Right lobe of liver (tissue), 6 donors: ENCODE results near the gene DIPK1A. TPM values are rescaled to one million over a fixed set of nuclear protein-coding genes. Genes with fewer than 3 reads are reported as not detected.
A peak's percentile ranks its signal among the peaks of the same experiment; 100 is the strongest.

Experiments
- ATAC-seq, 4 donors: fragments of 200-7000 bp; cut with Tn5 transposase; one replicate each; pipeline ENCODE4 v1.9.1; 2020; ENCODE audit warnings: mild to moderate bottlenecking in 4 of 4, moderate library complexity in 4 of 4
- DNase-seq, 3 donors: peaks; one replicate each; pipeline ENCODE4 v3.0.0-alpha.2; 2020
- H3K27ac ChIP-seq, 3 donors: fragments of 200-600 bp; one replicate each; pipeline ENCODE4 v1.8.0; 2022
- H3K27me3 ChIP-seq, 2 donors: fragments of 200-600 bp; one replicate each; pipeline ENCODE4 v1.8.0; 2022
- H3K36me3 ChIP-seq, 4 donors: fragments of 200-600 bp; sonication (generic) in 1 of 4; one replicate each; pipeline versions ENCODE4 v1.5.1 to v1.8.0; 2017 to 2022; ENCODE audit warnings: control low read depth in 1 of 4
- H3K4me1 ChIP-seq, 4 donors: fragments of 200-600 bp; sonication (generic) in 1 of 4; one replicate each; pipeline versions ENCODE4 v1.5.1 to v1.8.0; 2017 to 2022; ENCODE audit warnings: control low read depth in 1 of 4
- H3K4me3 ChIP-seq, 3 donors: fragments of 200-600 bp; one replicate each; pipeline ENCODE4 v1.8.0; 2022
- H3K9me3 ChIP-seq, 4 donors: fragments of 200-600 bp; sonication (generic) in 1 of 4; one replicate each; pipeline versions ENCODE4 v1.5.1 to v1.8.0; 2017 to 2022; ENCODE audit warnings: control low read depth in 1 of 4
- POLR2A ChIP-seq: fragments of 450-650 bp; IDR thresholded peaks from one replicate; pipeline ENCODE4 v1.6.1; 2017; ENCODE audit warnings: antibody characterized with exemption, mild to moderate bottlenecking
- WGBS: methylation state at CpG from one replicate; pipeline ENCODE4 v1.1.6; 2018; ENCODE audit warnings: low coverage, low lambda C conversion rate; ENCODE audit not compliant: insufficient coverage; ENCODE audit errors: missing lambda C conversion rate; 5-methylcytosine and 5-hydroxymethylcytosine counted together
- intact Hi-C, 2 donors: fragments of 100-400 bp; cut with DNase I; formaldehyde crosslinking; loops; one replicate each; pipeline versions ENCODE4 v1.11.2 to v1.14.1; 2022
- total RNA-seq, 6 experiments: library from RNA; depleted of rRNA in 2 of 6; stranded (reverse); fragments of >200 nt in 2 of 6; fragmentation: NEBNext Ultra II Directional in 3 of 6; extraction: Animal tissue kit (Norgen Biotek cat#: 25700) in 3 of 6; gene quantifications; one replicate each; pipeline versions ENCODE4 v1.1.0 to v1.2.4, GENCODE V29; 2016 to 2023
- TF ChIP-seq, protein P1 (sequence below), 4 donors: fragments of 200-600 bp in 3 of 4; fragments of 450-650 bp in 1 of 4; IDR thresholded peaks; one replicate each; pipeline versions ENCODE4 v1.5.1 to v1.8.0; 2016 to 2022; ENCODE audit warnings: antibody characterized with exemption in 4 of 4, mild to moderate bottlenecking in 2 of 4
- donor health status: DM: no; HTN: yes; CAD: no.
- donor health status: DM: no; HTN: no; CAD: no.
- donor health status: DM: no; HTN: no; CAD: no.
- donor health status: DM: no; HTN: yes; CAD: no.
- donor health status: DM: no; HTN: yes; CAD: no.

The DIPK1A gene
- total RNA-seq, 6 experiments from 2014 or later: 10.8 to 25.3 (median 15.1) TPM

DNA sequence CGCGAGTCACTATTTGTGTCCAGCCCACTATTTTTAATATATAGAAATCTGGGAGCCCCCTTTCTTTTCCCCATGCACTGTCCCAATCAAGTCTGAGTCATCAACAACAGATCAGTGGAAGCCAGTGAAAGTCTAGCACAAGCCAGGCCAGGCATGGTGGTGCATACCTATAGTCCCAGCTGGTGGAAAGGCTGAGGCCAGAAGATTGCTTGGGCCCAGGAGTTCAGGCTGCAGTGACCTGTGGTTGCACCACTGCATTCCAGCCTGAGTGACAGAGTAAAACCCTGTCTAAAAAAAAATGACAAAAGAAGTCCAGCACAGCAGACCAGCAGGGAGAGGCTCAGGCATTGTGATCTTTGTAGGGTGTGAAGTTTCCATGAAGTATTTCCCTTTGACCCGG lies 138.4 kb downstream of the DIPK1A start:
- DNase-seq (no peak), ATAC-seq (peak; percentile 29 to 70 (median 46))
- intact Hi-C loops: no loop called here
- Histone ChIP-seq H3K4me3 (no peak overlapping the region), H3K27ac (no peak overlapping the region), H3K9me3 (no peaks in the 10 kb centered on the region), H3K36me3 (no peaks in the 10 kb centered on the region), H3K27me3 (no peaks in the 10 kb centered on the region), H3K4me1 (no peaks in the 10 kb centered on the region)
- TF ChIP-seq, protein P1, sequence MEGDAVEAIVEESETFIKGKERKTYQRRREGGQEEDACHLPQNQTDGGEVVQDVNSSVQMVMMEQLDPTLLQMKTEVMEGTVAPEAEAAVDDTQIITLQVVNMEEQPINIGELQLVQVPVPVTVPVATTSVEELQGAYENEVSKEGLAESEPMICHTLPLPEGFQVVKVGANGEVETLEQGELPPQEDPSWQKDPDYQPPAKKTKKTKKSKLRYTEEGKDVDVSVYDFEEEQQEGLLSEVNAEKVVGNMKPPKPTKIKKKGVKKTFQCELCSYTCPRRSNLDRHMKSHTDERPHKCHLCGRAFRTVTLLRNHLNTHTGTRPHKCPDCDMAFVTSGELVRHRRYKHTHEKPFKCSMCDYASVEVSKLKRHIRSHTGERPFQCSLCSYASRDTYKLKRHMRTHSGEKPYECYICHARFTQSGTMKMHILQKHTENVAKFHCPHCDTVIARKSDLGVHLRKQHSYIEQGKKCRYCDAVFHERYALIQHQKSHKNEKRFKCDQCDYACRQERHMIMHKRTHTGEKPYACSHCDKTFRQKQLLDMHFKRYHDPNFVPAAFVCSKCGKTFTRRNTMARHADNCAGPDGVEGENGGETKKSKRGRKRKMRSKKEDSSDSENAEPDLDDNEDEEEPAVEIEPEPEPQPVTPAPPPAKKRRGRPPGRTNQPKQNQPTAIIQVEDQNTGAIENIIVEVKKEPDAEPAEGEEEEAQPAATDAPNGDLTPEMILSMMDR (IDR thresholded peaks at IDR 0.05): no peak
- TF ChIP-seq POLR2A: no peak
- WGBS: 55% methylated on average over 1 of the region's 3 CpGs

DNA sequence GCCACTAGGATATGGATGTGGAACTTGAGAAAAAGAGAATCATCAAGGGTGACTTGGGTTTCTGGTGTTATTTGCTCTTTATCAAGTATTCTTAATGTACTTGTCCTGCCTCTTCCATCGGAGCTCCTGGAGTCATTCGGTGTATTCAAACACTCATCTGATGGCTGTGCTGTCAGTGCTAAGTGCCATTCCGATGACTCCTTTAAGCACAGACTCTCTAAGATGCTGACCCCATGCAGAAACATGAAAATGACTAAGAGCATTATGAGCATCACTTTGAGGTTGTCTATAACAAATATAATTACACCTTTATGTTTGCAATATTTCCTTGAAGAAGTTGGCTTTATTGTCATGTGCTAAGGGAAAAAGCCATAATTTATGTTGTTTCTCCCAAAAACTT lies 140.7 kb downstream of the DIPK1A start:
- intact Hi-C loops: no loop called here
- Histone ChIP-seq H3K9me3 (no peaks in the 10 kb centered on the region), H3K36me3 (no peaks in the 10 kb centered on the region), H3K4me3 (no peak overlapping the region), H3K4me1 (peaks cover 0 to 9% (median 0%) of the 10 kb centered on the region in 4 donors), H3K27me3 (no peaks in the 10 kb centered on the region), H3K27ac (no peak overlapping the region)
- ATAC-seq (no peak), DNase-seq (no peak)
- no peak for TF ChIP-seq POLR2A
- TF ChIP-seq, protein P1 (IDR thresholded peaks at IDR 0.05): no peak
- WGBS: 100% methylated on average over 3 of the region's 3 CpGs

DNA sequence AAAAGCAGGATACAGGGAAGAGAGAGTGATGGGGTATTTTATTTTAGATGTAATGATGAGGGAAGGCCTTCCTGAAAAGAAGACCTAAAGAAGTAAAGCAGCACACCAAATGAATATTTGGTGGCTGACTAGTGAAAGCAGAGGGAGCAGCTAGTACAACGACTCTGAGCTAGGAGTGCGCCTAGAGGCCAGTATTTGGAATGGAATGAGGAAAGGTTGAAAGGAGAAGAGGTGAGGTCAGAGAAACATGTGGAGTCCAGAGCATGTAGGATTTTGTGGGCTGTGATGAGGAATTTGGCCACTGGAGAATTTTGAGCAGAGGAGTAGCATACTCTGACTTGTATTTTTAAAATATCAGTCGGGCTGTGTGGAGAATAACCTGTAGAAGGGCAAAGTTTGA lies 141.2 kb downstream of the DIPK1A start:
- Histone ChIP-seq H3K27me3 (no peaks in the 10 kb centered on the region), H3K9me3 (no peaks in the 10 kb centered on the region), H3K27ac (no peak overlapping the region), H3K4me3 (no peak overlapping the region), H3K4me1 (peaks cover 0 to 9% (median 0%) of the 10 kb centered on the region in 4 donors), H3K36me3 (no peaks in the 10 kb centered on the region)
- ATAC-seq: no peak
- no peak for DNase-seq
- 55% methylated on average over 3 of the region's 3 CpGs for WGBS
- intact Hi-C loops: no loop called here
- TF ChIP-seq, protein P1 (IDR thresholded peaks at IDR 0.05): no peak
- no peak for TF ChIP-seq POLR2A

DNA sequence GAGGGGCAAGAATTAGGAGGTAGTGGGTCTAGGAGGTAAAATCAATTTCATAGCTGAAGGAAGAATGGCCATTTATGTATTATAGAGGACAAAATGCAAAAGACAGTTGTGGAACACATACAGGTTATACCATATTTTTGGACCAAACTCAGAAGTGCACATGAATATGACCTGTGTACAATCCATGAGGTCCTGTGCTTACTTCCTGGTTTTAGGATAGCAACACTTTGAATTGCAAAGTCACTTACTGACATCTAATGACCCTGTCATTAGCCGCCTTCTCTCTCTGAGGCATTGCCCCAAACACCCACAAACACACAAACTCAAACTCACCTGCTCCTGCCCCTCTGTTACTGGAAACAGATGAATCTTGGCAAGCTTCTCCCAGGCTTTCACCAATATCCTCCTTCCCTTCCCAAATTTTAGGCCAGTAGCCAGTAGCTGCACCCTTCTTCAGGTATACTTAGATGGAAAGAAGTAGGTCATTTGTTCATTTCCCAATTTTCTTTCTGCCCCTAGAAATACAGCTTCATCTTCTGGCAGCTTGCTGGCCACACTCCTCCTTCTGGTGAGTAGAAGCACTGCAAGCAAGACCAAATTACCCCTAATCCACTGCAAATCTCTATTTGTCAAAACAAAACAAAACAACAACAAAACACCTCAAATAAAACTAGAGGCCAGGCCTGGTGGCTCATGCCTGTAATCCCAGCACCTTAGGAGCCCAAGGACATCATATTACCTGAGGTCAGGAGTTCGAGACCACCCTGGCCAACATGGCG lies 143.1 kb downstream of the DIPK1A start:
- no peaks in the 10 kb centered on the region for H3K27me3 ChIP-seq
- H3K4me3 ChIP-seq: no peak overlapping the region
- no peak for TF ChIP-seq POLR2A
- TF ChIP-seq, protein P1 (IDR thresholded peaks at IDR 0.05): peak; percentile 52 to 74 (median 61)
- no peaks in the 10 kb centered on the region for H3K9me3 ChIP-seq
- WGBS: 81% methylated on average over 3 of the region's 3 CpGs
- DNase-seq: no peak
- H3K4me1 ChIP-seq: peaks cover 0 to 9% (median 0%) of the 10 kb centered on the region in 4 donors
- intact Hi-C loops: no loop called here
- no peaks in the 10 kb centered on the region for H3K36me3 ChIP-seq
- no peak overlapping the region for H3K27ac ChIP-seq
- peak; percentile 64 to 81 (median 76) for ATAC-seq
